Urinary bladder (tissue), 4 donors: ENCODE results near the gene CARD11. TPM values are rescaled to one million over a fixed set of nuclear protein-coding genes. Genes with fewer than 3 reads are reported as not detected.
"Not testable (repeated sequence)": the region's sequence is repeated elsewhere in the genome, so short reads cannot be mapped to it uniquely, and the experiment has no call there.

ENCODE experiments used
- DNase-seq: peaks from one replicate; pipeline ENCODE4 v3.0.0-alpha.2; 2015; ENCODE audit errors: extremely low spot score
- H3K27ac ChIP-seq: one replicate; pipeline ENCODE4 v1.5.1; 2013; ENCODE audit warnings: low read depth, mild to moderate bottlenecking, moderate library complexity
- H3K36me3 ChIP-seq: one replicate; pipeline ENCODE4 v1.6.1; 2013; ENCODE audit warnings: mild to moderate bottlenecking, moderate library complexity; ENCODE audit not compliant: insufficient read depth
- H3K4me1 ChIP-seq: one replicate; pipeline ENCODE4 v1.6.1; 2013; ENCODE audit warnings: mild to moderate bottlenecking, moderate library complexity; ENCODE audit not compliant: insufficient read depth
- H3K4me3 ChIP-seq: one replicate; pipeline ENCODE4 v1.5.1; 2013; ENCODE audit warnings: low read depth, low read length
- WGBS: extraction: QIAGEN DNeasy Blood & Tissue Kit; methylation state at CpG from one replicate; pipeline ENCODE4 v1.1.7; 2013; 5-methylcytosine and 5-hydroxymethylcytosine counted together
- polyA plus RNA-seq: library from polyadenylated mRNA; stranded (reverse); fragments of 200-250 nt; gene quantifications from one replicate; pipeline ENCODE4 v1.2.3, GENCODE V29; 2013
- total RNA-seq: library from RNA; depleted of rRNA; stranded (reverse); fragments of >200 nt; gene quantifications from one replicate; pipeline ENCODE4 v1.2.3, GENCODE V29; 2014
- donor health status: healthy with polysubstance abuse.
- donor health status: healthy.

Gene CARD11
- total and polyA plus RNA-seq, 2 donors = 5.0 to 5.4 TPM

DNA sequence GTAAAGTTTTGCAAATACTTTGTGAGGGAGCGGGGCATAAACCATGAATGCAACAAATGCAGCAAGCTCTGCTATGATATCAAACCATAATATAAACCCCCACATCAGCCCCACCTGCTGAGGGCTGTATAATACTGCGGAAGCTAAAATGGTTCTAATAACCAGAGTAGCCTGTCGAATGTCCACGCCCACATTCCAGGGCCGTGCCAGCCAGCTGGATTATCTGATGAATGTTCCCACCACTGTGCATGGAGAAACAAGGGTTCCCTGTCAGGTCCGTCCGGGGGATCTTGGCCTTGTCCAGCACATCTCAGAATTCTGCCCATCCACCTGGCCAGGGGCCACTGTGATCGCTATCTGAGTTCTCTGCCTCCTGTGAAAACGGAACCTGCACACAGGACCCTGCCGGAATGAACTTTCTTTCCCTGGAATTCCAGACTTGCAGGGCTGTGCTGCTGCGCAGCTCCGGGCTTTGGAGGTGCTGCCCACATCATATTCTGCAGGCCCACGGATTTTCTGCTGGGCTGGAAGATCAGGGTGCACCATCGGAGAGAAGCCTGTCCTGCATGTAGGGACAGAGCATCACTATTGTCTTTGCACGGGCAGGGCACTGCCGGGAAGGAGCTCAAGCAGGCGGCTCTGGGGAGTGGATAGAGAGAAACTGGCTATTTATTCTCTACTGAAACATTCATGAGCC is 122.6 kb downstream of the CARD11 start:
- no peak for DNase-seq
- Histone ChIP-seq H3K4me3 (no peak overlapping the region), H3K27ac (no peak overlapping the region), H3K36me3 (no peaks in the 10 kb centered on the region), H3K4me1 (no peaks in the 10 kb centered on the region)
- WGBS = 52% methylated on average over 17 of the region's 17 CpGs

DNA sequence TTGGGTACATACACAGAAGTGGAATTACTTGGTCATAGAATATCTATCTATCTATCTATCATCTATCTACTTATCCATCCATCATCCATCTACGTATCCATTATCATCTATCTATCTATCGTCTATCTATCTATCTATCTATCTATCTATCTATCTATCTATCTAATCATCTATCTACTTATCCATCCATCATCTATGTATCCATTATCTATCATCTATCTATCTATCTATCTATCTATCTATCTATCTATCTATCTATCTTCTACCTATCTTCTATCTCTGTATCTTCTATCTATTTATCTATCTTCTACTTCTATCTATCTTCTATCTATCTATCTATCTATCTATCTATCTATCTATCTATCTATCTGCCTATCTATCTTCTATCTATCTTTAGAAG is 123.2 kb downstream of the CARD11 start:
- H3K27ac ChIP-seq, DNase-seq, H3K4me3 ChIP-seq, H3K36me3 ChIP-seq, H3K4me1 ChIP-seq: not testable (repeated sequence)
- WGBS = 64% methylated on average over 2 of the region's 2 CpGs

DNA sequence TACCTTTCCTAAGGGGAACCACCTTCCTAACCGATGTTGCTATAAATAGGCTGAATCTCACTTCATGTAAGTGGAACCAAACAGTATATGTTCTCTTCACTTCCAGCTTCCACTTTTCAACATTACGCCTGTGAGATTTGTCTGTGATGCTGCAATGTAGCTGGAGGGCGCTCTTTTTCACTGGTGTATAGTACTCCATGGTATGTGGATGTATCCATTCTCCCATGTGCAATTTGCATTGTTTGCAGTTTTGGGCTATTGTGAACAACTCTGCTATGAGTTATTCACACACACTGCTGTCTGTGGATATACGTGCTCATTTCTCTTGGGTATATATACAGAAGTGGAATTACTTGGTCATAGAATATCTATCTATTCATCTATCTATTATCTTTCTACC is 123.6 kb downstream of the CARD11 start:
- no peak for DNase-seq
- 93% methylated on average over 4 of the region's 4 CpGs for WGBS
- no peak overlapping the region for H3K27ac ChIP-seq
- no peak overlapping the region for H3K4me3 ChIP-seq
- no peaks in the 10 kb centered on the region for H3K36me3 ChIP-seq
- no peaks in the 10 kb centered on the region for H3K4me1 ChIP-seq

DNA sequence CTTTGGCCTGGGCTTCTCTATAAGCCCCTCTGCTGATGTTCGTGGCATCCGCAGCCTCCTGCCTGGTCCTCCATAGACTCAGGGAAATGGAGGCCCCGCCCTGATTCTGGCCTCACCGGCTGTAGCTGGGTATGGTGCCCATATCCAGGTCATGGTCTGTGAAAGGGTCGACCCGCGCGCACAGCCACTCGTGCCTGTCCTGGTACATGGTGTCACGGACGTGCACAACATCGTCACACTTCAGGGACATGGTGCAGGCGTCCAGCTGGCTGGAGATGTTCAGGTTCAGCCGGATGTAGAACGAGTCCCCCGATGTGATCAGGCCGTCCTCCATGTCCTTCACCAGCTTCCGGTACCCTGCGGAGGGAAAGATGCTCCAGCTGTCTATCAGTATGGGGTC is 124.4 kb downstream of the CARD11 start:
- Histone ChIP-seq H3K4me1 (no peaks in the 10 kb centered on the region), H3K4me3 (no peak overlapping the region), H3K36me3 (no peaks in the 10 kb centered on the region), H3K27ac (no peak overlapping the region)
- WGBS = 95% methylated on average over 19 of the region's 19 CpGs
- DNase-seq = no peak

DNA sequence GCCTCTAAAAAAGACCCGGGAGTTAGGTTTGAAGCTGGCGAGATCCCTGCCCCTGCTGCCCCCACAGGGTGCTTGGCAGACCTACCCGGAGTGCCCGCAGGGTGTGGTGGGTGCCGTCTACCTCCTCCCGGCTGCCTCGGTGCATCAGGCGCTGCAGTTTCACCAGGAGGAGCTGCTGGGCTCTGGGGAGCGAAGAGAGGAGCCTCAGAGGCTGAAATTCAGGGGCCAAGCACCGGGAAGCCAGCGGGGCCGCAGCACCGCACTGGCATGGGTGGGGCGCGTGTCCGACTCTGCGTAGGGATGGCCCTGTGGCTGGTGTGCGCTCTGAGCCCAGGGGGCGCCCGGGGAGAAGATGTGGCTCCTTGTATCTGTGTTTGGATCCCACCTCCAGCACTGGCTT is 125.3 kb downstream of the CARD11 start:
- H3K4me1 ChIP-seq = no peaks in the 10 kb centered on the region
- 90% methylated on average over 20 of the region's 20 CpGs for WGBS
- no peak for DNase-seq
- H3K36me3 ChIP-seq = no peaks in the 10 kb centered on the region
- no peak overlapping the region for H3K27ac ChIP-seq
- no peak overlapping the region for H3K4me3 ChIP-seq

DNA sequence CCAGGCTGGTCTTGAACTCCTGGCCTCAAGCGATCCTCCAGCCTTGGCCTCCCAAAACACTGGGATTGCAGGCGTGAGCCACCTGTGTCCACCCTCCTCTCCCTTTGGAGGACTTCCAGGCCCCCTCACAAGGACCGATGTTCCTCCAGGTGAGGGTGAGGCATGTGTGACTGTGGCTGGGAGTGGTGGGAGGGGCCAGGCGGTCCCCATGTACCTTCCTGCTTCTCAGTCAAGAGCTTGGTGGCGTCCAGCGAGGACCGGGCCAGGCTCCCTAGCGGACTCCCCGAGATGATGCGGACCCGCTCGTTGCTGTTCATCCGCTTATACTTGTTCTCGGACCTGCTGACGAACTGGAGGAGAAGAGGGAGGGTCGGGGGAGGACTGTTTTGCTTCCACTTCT is 128.6 kb downstream of the CARD11 start:
- H3K36me3 ChIP-seq = no peaks in the 10 kb centered on the region
- no peak for DNase-seq
- H3K4me1 ChIP-seq = no peaks in the 10 kb centered on the region
- 88% methylated on average over 16 of the region's 16 CpGs for WGBS
- H3K4me3 ChIP-seq = no peak overlapping the region
- H3K27ac ChIP-seq = no peak overlapping the region

DNA sequence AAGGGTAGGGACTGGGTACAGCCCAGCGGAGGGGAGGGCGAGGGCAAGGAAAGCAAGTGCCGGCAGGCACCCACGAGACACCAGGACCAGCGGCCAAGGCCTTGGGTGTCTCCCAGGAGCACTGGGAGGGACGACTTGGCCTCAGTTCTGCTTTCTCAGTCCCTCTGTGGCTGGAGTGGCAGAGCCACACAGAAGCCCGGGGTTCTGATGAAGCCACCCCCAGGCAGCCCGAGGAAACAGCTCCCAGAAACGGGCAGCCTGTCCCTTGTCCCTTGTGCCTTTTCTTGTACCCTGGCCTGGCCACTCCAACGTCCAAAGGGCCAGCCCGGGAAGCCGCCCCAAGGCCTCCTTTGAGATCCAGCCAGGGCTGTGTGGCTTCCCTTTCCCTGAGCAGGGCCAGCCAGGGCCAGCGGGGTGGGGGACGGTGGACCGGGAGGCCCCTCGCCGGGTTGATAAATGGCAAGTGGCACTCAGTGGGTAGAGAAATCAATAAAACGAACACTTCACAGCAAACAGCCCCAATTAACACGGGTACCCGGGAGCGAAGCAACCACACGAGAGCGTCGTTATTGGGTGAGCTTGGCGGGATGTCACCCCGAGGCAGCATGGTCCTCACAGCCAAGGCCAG is 129.8 kb downstream of the CARD11 start:
- H3K4me1 ChIP-seq = no peaks in the 10 kb centered on the region
- WGBS = 76% methylated on average over 26 of the region's 26 CpGs
- no peak overlapping the region for H3K4me3 ChIP-seq
- DNase-seq = no peak
- H3K27ac ChIP-seq = no peak overlapping the region
- H3K36me3 ChIP-seq = no peaks in the 10 kb centered on the region

DNA sequence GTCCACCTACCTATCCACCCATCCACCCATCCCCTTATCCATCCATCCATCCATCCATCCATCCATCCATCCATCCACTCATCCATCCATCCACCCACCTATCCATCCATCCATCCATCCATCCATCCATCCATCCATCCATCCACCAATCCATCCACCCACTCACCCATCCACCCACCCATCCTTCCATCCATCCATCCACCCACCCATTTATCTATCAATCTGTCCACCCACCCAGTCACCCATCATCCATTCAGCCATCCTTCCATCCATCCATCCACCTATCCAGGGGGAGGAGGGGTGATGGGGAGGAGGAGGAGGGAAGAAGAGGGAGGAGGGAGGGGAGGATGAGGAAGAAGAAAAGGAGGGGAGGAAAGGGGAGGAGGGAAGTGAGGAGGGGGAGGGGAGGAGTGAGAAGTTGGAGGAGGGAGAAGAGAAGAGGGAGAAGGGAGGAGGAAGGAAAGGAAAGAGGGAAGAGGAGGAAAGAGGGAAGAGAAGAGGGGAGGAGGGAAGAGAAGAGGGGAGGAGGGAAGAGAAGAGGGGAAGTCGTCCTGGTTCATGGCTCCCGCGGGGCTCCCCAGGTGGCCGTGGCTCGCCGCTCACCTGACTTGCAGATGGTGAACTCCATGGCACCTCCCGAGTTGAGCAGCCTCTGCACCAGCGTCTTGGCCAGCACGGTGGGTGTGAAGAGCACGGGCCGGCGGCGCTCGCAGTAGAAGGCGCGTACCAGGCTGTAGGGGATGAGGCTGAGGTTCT is 130.8 kb downstream of the CARD11 start:
- H3K4me1 ChIP-seq = no peaks in the 10 kb centered on the region
- H3K36me3 ChIP-seq = no peaks in the 10 kb centered on the region
- H3K27ac ChIP-seq = no peak overlapping the region
- H3K4me3 ChIP-seq = no peak overlapping the region
- no peak for DNase-seq
- WGBS = 89% methylated on average over 16 of the region's 16 CpGs

DNA sequence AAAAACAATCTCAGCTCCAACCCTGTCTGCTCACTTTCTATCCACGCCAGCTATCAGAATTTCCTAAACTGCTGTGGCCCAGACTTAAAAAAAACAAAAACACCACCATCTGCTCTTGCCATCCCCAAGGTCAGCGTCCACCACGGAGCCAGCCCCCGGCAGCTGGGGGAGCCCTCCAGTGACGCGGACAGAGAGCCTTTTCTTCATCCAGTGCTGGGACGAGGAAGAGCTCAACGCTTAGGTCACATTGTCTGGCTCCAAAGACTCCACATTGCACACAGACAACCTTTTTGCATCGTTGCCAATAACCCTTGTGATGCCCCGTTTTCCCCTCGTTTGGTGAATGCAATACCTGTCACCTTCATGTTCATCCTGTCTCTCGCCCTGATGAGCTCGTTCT is 132.2 kb downstream of the CARD11 start:
- no peak overlapping the region for H3K27ac ChIP-seq
- WGBS = 40% methylated on average over 13 of the region's 13 CpGs

DNA sequence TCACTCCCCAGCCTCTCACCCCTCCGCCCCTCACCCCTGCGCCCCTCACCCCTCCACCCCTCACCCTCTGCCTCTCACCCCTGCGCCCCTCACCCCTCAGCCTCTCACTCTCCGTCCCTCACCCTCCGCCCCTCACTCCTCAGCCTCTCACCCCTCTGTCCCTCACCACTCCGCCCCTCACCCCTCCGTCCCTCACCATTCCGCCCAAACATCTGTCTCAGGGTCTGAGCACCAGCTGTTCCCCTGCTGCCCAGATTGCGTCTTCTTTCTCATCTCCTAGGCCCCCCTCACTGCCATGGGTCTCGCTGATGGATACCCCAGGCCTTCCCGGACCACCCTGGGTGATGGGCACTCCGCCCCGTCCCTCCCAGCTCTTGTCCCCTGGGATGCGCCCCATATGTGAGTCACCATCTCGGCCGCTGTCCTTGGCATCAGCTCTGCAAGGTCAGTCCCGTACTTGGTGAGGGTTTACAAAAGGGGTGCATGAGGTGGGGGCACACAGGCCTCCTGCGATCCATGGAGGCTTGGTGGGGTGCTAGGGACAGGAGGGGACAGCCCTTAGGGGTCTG is 134.1 kb downstream of the CARD11 start:
- Histone ChIP-seq H3K36me3 (no peaks in the 10 kb centered on the region), H3K4me1 (no peaks in the 10 kb centered on the region)

More for the DNA sequence above, 132.2 kb downstream of the CARD11 start:
- H3K4me3 ChIP-seq = no peak overlapping the region
- no peak for DNase-seq
- no peaks in the 10 kb centered on the region for H3K36me3 ChIP-seq
- H3K4me1 ChIP-seq = no peaks in the 10 kb centered on the region

DNA sequence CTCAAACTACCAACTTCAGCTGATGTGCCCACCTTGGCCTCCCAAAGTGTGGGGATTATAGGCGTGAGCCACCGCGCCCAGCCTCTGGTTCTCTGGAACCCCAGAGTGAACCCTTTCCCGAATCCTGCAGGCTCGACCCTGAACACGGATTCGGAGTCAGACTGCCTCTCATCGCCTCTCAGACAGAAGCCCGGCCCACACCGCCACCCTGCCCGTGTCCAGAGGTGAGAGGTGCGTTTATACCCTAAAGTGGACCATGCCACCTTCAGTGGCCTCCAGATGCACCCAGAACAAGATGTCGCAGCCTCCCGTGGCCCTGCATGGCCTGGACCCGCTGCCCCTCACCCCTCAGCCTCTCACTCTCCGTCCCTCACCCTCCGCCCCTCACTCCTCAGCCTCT is 134.6 kb downstream of the CARD11 start:
- H3K4me1 ChIP-seq = no peaks in the 10 kb centered on the region
- H3K36me3 ChIP-seq = no peaks in the 10 kb centered on the region
- H3K4me3 ChIP-seq = no peak overlapping the region
- H3K27ac ChIP-seq = no peak overlapping the region
- no peak for DNase-seq
- 90% methylated on average over 17 of the region's 17 CpGs for WGBS

More for the DNA sequence above, 134.1 kb downstream of the CARD11 start:
- WGBS = 81% methylated on average over 18 of the region's 18 CpGs
- DNase-seq = no peak
- Histone ChIP-seq H3K27ac (no peak overlapping the region), H3K4me3 (no peak overlapping the region)

DNA sequence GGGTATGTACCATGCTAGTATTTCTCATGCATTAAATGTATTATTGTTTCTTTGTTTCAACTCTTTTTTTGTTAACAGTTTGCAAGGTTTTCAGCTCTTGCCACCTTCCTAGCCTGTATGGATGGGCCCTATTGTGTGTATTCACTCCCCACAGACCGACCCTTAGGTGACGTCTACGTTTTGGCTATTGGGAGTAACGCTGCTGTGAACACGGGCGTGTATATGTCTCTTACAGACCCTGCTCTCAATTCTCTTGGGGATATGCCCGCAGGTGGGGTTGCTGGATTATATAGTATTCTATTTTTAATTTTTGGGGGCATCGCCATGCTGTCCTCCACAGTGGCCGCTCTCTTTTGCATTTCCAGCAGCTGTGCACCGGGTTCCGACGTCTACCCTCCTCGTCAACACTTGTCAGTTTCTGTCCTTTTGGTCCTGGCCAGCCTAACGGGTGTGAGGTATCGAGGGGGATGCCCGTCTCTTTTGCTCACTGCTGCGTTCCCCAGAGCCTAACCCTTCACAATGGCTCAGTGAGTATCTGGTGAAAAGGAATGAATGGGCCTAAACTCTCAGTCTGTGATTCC is 135.5 kb downstream of the CARD11 start:
- Histone ChIP-seq H3K4me3 (no peak overlapping the region), H3K36me3 (no peaks in the 10 kb centered on the region), H3K27ac (no peak overlapping the region), H3K4me1 (no peaks in the 10 kb centered on the region)
- no peak for DNase-seq
- WGBS = 94% methylated on average over 17 of the region's 17 CpGs

DNA sequence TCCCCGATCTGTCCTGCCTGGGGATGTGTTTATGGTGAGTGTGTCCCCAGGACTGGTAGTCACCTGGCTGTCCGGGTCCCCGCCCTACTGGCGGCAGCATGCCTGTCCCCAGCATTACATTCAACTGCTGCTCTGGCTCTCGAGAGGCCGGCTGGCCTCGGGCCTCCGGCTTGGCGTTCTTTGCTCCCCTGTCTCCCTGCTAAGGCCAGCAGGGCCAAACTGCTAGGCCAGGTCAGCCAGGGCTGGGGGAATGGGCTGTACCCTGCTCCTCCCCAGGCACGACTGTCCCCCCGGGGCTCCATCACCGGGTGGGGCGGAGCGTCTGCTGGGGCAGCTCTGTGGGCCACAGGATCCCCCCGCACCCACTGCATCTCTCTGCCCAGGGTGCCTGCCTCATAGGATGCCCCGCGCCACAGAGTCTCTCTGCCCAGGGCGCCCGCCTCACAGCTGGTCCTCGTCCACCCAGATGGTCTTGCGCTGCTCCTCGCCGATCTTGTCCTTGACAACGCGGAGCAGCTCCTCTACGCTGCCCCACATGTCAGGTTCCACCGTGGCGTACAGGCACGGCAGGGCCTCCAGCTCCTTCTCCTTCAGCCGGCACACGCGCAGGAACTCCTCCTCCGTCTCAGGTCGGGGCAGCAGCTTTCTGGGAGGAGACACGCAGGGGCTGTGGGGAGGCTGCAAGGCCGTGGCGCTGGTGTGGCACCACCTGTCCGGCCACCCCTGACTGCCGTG is 137.3 kb downstream of the CARD11 start:
- H3K27ac ChIP-seq = no peak overlapping the region
- no peaks in the 10 kb centered on the region for H3K36me3 ChIP-seq
- DNase-seq = no peak
- WGBS = 91% methylated on average over 39 of the region's 39 CpGs
- no peaks in the 10 kb centered on the region for H3K4me1 ChIP-seq
- no peak overlapping the region for H3K4me3 ChIP-seq
